Liver (tissue), 3 donors: Measurements from ENCODE around the gene GHDC.
"Not testable (repeated sequence)": the region's sequence is repeated elsewhere in the genome, so short reads cannot be mapped to it uniquely, and the experiment has no call there.

Experiments
- CTCF ChIP-seq: fragments of 150-350 bp; IDR thresholded peaks from 2 replicates; pipeline ENCODE4 v1.5.1; 2017; ENCODE audit warnings: improper control_type of control experiment, low read depth, low read length; ENCODE audit not compliant: missing input control
- EGR1 ChIP-seq, 2 donors: IDR thresholded peaks; 2 replicates each; pipeline ENCODE4 v1.6.1; 2016 to 2018; ENCODE audit warnings: antibody characterized with exemption in 2 of 2, low read depth in 2 of 2
- FOXA1 ChIP-seq: IDR thresholded peaks from 2 replicates; pipeline ENCODE4 v1.6.1; 2016; ENCODE audit warnings: antibody characterized with exemption
- FOXA2 ChIP-seq: IDR thresholded peaks from 2 replicates; pipeline ENCODE4 v1.6.1; 2016; ENCODE audit warnings: antibody characterized with exemption
- JUND ChIP-seq, 2 donors: IDR thresholded peaks; 2 replicates each; pipeline ENCODE4 v1.6.1; 2016; ENCODE audit warnings: antibody characterized with exemption in 2 of 2
- RAD21 ChIP-seq, 2 donors: IDR thresholded peaks; 2 replicates each; pipeline ENCODE4 v1.6.1; 2016; ENCODE audit warnings: antibody characterized with exemption in 2 of 2, mild to moderate bottlenecking in 2 of 2
- RXRA ChIP-seq, 2 donors: IDR thresholded peaks; 2 replicates each; pipeline ENCODE4 v1.6.1; 2017 to 2018; ENCODE audit warnings: antibody characterized with exemption in 2 of 2, mild to moderate bottlenecking in 1 of 2
- SP1 ChIP-seq: IDR thresholded peaks from 2 replicates; pipeline ENCODE4 v1.6.1; 2018; ENCODE audit warnings: antibody characterized with exemption, mild to moderate bottlenecking
- YY1 ChIP-seq: IDR thresholded peaks from 2 replicates; pipeline ENCODE4 v1.6.1; 2016; ENCODE audit warnings: antibody characterized with exemption, mild to moderate bottlenecking
- ZBTB33 ChIP-seq: IDR thresholded peaks from 2 replicates; pipeline ENCODE4 v1.6.1; 2016; ENCODE audit warnings: antibody characterized with exemption
- donor health status: healthy.
- donor health status: healthy.

- TF ChIP-seq CTCF; EGR1 (IDR thresholded peaks at IDR 0.05; ENCODE audit: low read depth in 2 of 2); YY1; RAD21 (IDR thresholded peaks at IDR 0.05); SP1; ZBTB33; FOXA2; RXRA (IDR thresholded peaks at IDR 0.05); FOXA1; JUND (IDR thresholded peaks at IDR 0.05): not testable (repeated sequence)
Measured at GRCh38 chr17:42186191-42186590, 8.1 kb downstream of the GHDC start.
